B cell (primary cell): ENCODE results near the gene TRIM43B. TPM values are rescaled to one million over a fixed set of nuclear protein-coding genes. Genes with fewer than 3 reads are reported as not detected.
"Not testable (repeated sequence)": the region's sequence is repeated elsewhere in the genome, so short reads cannot be mapped to it uniquely, and the experiment has no call there.

Experiments
- ATAC-seq: fragments of 200-7000 bp; cut with Tn5 transposase; one replicate; pipeline ENCODE4 v1.10.0; 2021; ENCODE audit warnings: low read depth, mild to moderate bottlenecking, moderate number of reproducible peaks, moderate library complexity
- CTCF ChIA-PET: fragments of 350-600 bp; sonication (Branson Sonifier 250); formaldehyde crosslinking; loops from one replicate; lab custom pipeline; 2021; ENCODE audit warnings: antibody characterized with exemption, inconsistent platforms; lab: Charles Lee
- POLR2A ChIA-PET: fragments of 350-600 bp; sonication (Branson Sonifier 250); formaldehyde crosslinking; loops from one replicate; lab custom pipeline; 2021; ENCODE audit warnings: antibody characterized with exemption; lab: Charles Lee
- DNase-seq: peaks from one replicate; pipeline ENCODE4 v3.0.0; 2013
- H2AFZ ChIP-seq: 2 replicates; pipeline ENCODE4 v1.6.1; 2012; ENCODE audit warnings: mild to moderate bottlenecking, low read depth, low read length; ENCODE audit not compliant: insufficient read depth, poor library complexity, severe bottlenecking
- H3K27ac ChIP-seq, 2 donors: 1 replicate in 1 of 2; 2 replicates in 1 of 2; pipeline ENCODE4 v1.5.1; 2012 to 2013; ENCODE audit warnings: low read length in 2 of 2, mild to moderate bottlenecking in 2 of 2, moderate library complexity in 1 of 2
- H3K27me3 ChIP-seq, 4 experiments: fragments of 200-600 bp in 1 of 4; sonication (generic) in 1 of 4; replicated peaks in 1 of 4; 1 replicate in 2 of 4; 2 replicates in 2 of 4; pipeline versions ENCODE4 v1.6.1 to v1.7.0; 2013 to 2016; ENCODE audit warnings: low read length in 3 of 4, mild to moderate bottlenecking in 2 of 4, mixed read lengths in 1 of 4, moderate library complexity in 1 of 4; ENCODE audit not compliant: insufficient read depth in 4 of 4, control insufficient read depth in 3 of 4; ENCODE audit errors: control extremely low read depth in 1 of 4
- H3K36me3 ChIP-seq, 2 experiments: replicated peaks in 1 of 2; 1 replicate in 1 of 2; 2 replicates in 1 of 2; pipeline versions ENCODE4 v1.6.1 to v1.7.1; 2013; ENCODE audit warnings: low read length in 1 of 2; ENCODE audit not compliant: insufficient read depth in 2 of 2, control insufficient read depth in 1 of 2; ENCODE audit errors: control extremely low read depth in 1 of 2, extremely low read depth in 1 of 2
- H3K4me1 ChIP-seq, 2 donors: fragments of 200-600 bp in 1 of 2; sonication (generic) in 1 of 2; 1 replicate in 1 of 2; 2 replicates in 1 of 2; pipeline versions ENCODE4 v1.5.1 to v1.6.1; 2013 to 2017; ENCODE audit warnings: low read length in 2 of 2; ENCODE audit not compliant: control insufficient read depth in 2 of 2, insufficient read depth in 2 of 2
- H3K4me2 ChIP-seq: replicated peaks from 2 replicates; pipeline ENCODE3; 2012; ENCODE audit warnings: mild to moderate bottlenecking, low read depth, low read length; ENCODE audit not compliant: poor library complexity, severe bottlenecking
- H3K4me3 ChIP-seq, 5 experiments: fragments of 200-600 bp in 1 of 5; sonication (generic) in 1 of 5; 1 replicate in 3 of 5; 2 replicates in 2 of 5; pipeline versions ENCODE4 v1.5.1 to v1.7.0; 2011 to 2016; ENCODE audit warnings: low read length in 4 of 5, mild to moderate bottlenecking in 4 of 5, low read depth in 2 of 5, control low read depth in 1 of 5, moderate library complexity in 1 of 5; ENCODE audit not compliant: insufficient read depth in 1 of 5; ENCODE audit errors: control extremely low read depth in 1 of 5, extremely low read depth in 1 of 5
- H3K79me2 ChIP-seq: fragments of 200-600 bp; sonication (generic); one replicate; pipeline ENCODE4 v1.6.0; 2016; ENCODE audit warnings: low read length; ENCODE audit not compliant: control insufficient read depth, insufficient read depth
- H3K9ac ChIP-seq: fragments of 200-600 bp; sonication (generic); 2 replicates; pipeline ENCODE4 v1.6.1; 2017; ENCODE audit warnings: mild to moderate bottlenecking, low read length, moderate library complexity
- H3K9me3 ChIP-seq, 3 donors: one replicate each; pipeline versions ENCODE4 v1.6.1 to v1.7.1; 2013; ENCODE audit warnings: low read length in 2 of 3; ENCODE audit not compliant: control insufficient read depth in 2 of 3, insufficient read depth in 1 of 3; ENCODE audit errors: control extremely low read depth in 1 of 3
- H4K20me1 ChIP-seq: 2 replicates; pipeline ENCODE4 v1.6.0; 2012; ENCODE audit warnings: mild to moderate bottlenecking, low read length; ENCODE audit not compliant: insufficient read depth, control insufficient read depth, poor library complexity, severe bottlenecking
- H3K27ac Mint-ChIP-seq: one replicate; pipeline ENCODE4 v1.8.0; 2021; ENCODE audit warnings: mixed read lengths
- H3K27me3 Mint-ChIP-seq: one replicate; pipeline ENCODE4 v1.8.0; 2021; ENCODE audit warnings: mixed read lengths
- H3K4me1 Mint-ChIP-seq: one replicate; pipeline ENCODE4 v1.8.0; 2021; ENCODE audit warnings: mixed read lengths
- H3K4me3 Mint-ChIP-seq: one replicate; pipeline ENCODE4 v1.8.0; 2021; ENCODE audit warnings: mixed read lengths
- H3K9me3 Mint-ChIP-seq: one replicate; pipeline ENCODE4 v1.8.0; 2022; ENCODE audit warnings: mixed read lengths; ENCODE audit not compliant: insufficient read depth
- WGBS: methylation state at CpG from one replicate; pipeline ENCODE4 v1.1.5; 2013; ENCODE audit warnings: missing lambda C conversion rate; ENCODE audit not compliant: insufficient coverage; 5-methylcytosine and 5-hydroxymethylcytosine counted together
- intact Hi-C: fragments of 100-400 bp; cut with micrococcal nuclease; formaldehyde crosslinking; loops from one replicate; pipeline ENCODE4 v1.10.0; 2022
- polyA plus RNA-seq: library from polyadenylated mRNA; depleted of rRNA; stranded (reverse); fragments of >200 nt; gene quantifications from 2 replicates; pipeline ENCODE4 v1.2.3, GENCODE V29; 2012
- total RNA-seq, 2 donors: library from RNA; stranded (reverse); fragments of 120-200 nt in 1 of 2; gene quantifications; 1 replicate in 1 of 2; 2 replicates in 1 of 2; pipeline versions ENCODE4 v1.2.3 to v1.2.4, GENCODE V29; 2013 to 2022

The TRIM43B gene
- total and polyA plus RNA-seq, 2 donors (not counting 1 experiment from before 2014, with no cell fraction given) = not detected

GRCh38 chr2:95442474-95443099 is 42.0 kb downstream of the TRIM43B start:
- H3K27ac ChIP-seq, DNase-seq, H3K79me2 ChIP-seq, H3K9me3 ChIP-seq, H3K27ac Mint-ChIP-seq, H3K27me3 Mint-ChIP-seq, H2AFZ ChIP-seq, H3K36me3 ChIP-seq, H3K4me3 Mint-ChIP-seq, H4K20me1 ChIP-seq, intact Hi-C loops, CTCF ChIA-PET, ATAC-seq, H3K4me1 Mint-ChIP-seq, H3K9me3 Mint-ChIP-seq, POLR2A ChIA-PET, H3K9ac ChIP-seq, H3K27me3 ChIP-seq, H3K4me2 ChIP-seq, H3K4me1 ChIP-seq, H3K4me3 ChIP-seq: not testable (repeated sequence)
- WGBS = no CpG with 5 or more reads among the region's 2 CpGs

- H3K27ac Mint-ChIP-seq, intact Hi-C loops, H3K4me2 ChIP-seq, DNase-seq, H3K27me3 ChIP-seq, ATAC-seq, H3K36me3 ChIP-seq, H3K4me3 ChIP-seq, H3K9me3 Mint-ChIP-seq, POLR2A ChIA-PET, H3K4me3 Mint-ChIP-seq, H3K9me3 ChIP-seq, CTCF ChIA-PET, H3K4me1 ChIP-seq, H3K27ac ChIP-seq, H2AFZ ChIP-seq, H3K79me2 ChIP-seq, H3K27me3 Mint-ChIP-seq, H4K20me1 ChIP-seq, H3K9ac ChIP-seq, H3K4me1 Mint-ChIP-seq: not testable (repeated sequence)
- no CpG with 5 or more reads among the region's 5 CpGs for WGBS
These were observed 48.7 kb downstream of the TRIM43B start for GRCh38 chr2:95435872-95436209.

- H3K36me3 ChIP-seq, intact Hi-C loops, H3K27me3 ChIP-seq, POLR2A ChIA-PET, DNase-seq, CTCF ChIA-PET, H3K4me1 Mint-ChIP-seq, H3K79me2 ChIP-seq, H4K20me1 ChIP-seq, H2AFZ ChIP-seq, H3K4me3 ChIP-seq, H3K4me1 ChIP-seq, H3K9me3 Mint-ChIP-seq, H3K27ac ChIP-seq, H3K27me3 Mint-ChIP-seq, H3K4me2 ChIP-seq, ATAC-seq, H3K9ac ChIP-seq, H3K4me3 Mint-ChIP-seq, H3K27ac Mint-ChIP-seq, H3K9me3 ChIP-seq: not testable (repeated sequence)
- WGBS = no CpG with 5 or more reads among the region's 30 CpGs
These were observed 49.2 kb downstream of the TRIM43B start for GRCh38 chr2:95435162-95435871.

- H3K9me3 ChIP-seq, ATAC-seq, H3K27me3 ChIP-seq, DNase-seq, H3K27ac Mint-ChIP-seq, H3K27me3 Mint-ChIP-seq, intact Hi-C loops, POLR2A ChIA-PET, H4K20me1 ChIP-seq, H3K4me1 ChIP-seq, H3K9me3 Mint-ChIP-seq, H3K79me2 ChIP-seq, H3K4me3 ChIP-seq, H3K36me3 ChIP-seq, CTCF ChIA-PET, H3K4me2 ChIP-seq, H3K9ac ChIP-seq, H3K4me1 Mint-ChIP-seq, H2AFZ ChIP-seq, H3K4me3 Mint-ChIP-seq, H3K27ac ChIP-seq: not testable (repeated sequence)
- no CpG with 5 or more reads among the region's 3 CpGs for WGBS
These were observed 50.0 kb downstream of the TRIM43B start for GRCh38 chr2:95434507-95435076.
